Measurements from ENCODE around the gene TBX4.
"Not testable (repeated sequence)": the region's sequence is repeated elsewhere in the genome, so short reads cannot be mapped to it uniquely, and the experiment has no call there.

TBX4 gene

DNA sequence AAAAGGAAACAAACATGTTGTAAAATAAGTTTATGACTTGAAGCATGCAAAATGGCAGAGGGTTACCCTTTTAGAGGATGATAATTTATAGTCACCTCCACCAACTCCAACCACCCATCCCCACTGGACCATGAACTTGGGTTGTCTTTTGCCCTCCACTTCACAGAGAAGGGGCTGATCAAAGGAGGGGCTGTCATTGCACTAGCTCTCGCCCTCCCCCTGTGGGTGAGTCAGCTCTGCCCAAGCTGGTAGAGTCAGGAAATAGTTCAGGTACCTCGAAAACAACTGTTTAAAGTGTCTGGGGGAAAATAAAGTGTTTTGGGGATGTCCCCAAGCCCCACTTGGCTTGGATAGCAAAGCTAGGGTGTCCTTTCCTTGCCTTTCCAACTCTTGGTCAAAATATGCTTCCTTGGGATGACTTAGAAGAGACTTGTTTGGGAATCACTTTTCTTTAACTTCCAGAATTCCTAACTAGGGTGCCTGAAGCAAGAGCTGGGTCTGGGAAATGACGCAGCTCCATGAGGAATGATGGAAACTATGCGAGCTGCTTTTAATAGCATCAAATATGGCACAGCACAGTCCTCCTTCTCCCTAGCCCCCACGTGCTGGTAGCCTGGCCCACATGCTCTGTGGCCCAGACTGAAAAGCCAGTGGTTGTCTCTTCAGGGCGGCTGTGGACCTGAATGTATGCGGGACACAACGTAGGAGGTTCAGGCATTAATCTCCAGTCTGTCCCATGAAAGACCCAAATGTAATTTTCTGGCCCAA, 40.7 kb downstream of the TBX4 start:
- ChIA-PET POLR2A (ENCODE audit: low non-redundant PET) (no interaction called here), CTCF (interaction anchor here (0.6 kb wide), 1 partner anchor 103 kb away, joined by 3 read pairs; no protein-coding TSS in a partner anchor)
- no peak overlapping the region for H3K27ac ChIP-seq
- TF ChIP-seq, protein P1, sequence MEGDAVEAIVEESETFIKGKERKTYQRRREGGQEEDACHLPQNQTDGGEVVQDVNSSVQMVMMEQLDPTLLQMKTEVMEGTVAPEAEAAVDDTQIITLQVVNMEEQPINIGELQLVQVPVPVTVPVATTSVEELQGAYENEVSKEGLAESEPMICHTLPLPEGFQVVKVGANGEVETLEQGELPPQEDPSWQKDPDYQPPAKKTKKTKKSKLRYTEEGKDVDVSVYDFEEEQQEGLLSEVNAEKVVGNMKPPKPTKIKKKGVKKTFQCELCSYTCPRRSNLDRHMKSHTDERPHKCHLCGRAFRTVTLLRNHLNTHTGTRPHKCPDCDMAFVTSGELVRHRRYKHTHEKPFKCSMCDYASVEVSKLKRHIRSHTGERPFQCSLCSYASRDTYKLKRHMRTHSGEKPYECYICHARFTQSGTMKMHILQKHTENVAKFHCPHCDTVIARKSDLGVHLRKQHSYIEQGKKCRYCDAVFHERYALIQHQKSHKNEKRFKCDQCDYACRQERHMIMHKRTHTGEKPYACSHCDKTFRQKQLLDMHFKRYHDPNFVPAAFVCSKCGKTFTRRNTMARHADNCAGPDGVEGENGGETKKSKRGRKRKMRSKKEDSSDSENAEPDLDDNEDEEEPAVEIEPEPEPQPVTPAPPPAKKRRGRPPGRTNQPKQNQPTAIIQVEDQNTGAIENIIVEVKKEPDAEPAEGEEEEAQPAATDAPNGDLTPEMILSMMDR (conservative IDR thresholded peaks at IDR 0.05; ENCODE audit: low read depth) = no peak
- DNase-seq (ENCODE audit: low spot score) = no peak

DNA sequence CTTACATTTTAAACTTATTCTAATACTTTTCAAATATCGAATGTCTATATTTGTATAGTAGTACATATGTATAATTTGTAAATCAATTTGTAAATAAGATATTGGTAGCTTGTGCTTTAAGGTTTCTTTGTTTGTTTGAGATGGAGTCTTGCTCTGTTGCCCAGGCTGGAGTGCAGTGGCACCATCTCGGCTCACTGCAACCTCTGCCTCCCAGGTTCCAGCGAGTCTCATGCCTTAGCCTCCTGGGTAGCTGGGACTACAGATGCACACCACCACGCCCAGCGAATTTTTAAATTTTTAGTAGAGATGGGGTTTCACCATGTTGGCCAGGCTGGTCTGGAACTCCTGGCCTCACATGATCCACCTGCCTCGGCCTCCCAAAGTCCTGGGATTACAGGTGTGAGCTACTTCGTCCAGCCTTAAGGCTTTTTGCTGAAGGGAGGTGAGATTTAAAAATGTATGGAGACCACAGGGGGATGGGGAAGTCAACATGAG, 41.7 kb downstream of the TBX4 start:
- POLR2A ChIA-PET (ENCODE audit: low non-redundant PET); DNase-seq (ENCODE audit: low spot score); H3K27ac ChIP-seq: not testable (repeated sequence)
- CTCF ChIA-PET = interaction anchor here (0.6 kb wide), 1 partner anchor 104 kb away, joined by 3 read pairs; no protein-coding TSS in a partner anchor

DNA sequence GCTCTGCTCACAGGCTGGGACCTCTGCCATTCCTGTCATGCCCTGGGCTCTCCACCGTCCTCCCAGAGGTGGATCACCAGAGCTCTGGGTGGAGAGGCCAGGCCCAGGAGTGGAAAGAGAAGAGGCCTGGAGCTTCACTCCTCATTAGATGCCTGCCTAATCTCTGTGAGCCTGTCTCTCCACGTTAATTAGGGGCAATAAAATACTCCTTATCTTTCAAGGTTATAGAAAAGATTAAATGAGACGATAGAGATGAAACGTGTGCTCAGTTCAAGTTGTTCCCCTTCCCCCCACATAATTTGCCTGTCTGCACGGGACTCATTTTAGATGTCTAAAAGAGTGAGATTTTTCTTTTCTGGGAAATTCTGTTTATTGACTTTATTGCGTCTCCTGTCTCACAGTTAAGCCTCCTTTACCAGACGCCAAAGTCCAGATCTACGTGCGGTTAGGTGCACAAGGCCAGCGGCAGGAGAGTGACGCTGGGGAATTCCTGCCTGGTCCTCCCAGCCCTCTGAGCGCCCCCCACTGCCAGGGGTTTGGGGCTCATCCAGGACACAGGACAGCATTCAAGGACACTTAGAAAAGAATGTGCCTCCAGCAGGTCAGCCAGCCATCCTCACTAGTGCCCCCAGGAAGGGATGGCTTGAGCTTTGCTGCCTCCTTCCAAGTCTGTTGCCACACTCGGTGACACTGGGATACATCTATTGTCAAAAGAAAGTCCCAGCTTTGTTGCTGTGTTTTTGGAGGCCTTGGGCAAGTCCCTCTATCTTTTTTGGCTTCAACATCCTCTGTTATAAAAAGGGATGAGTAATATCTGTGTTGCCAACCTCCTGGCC, 42.3 kb downstream of the TBX4 start:
- H3K27ac ChIP-seq = no peak overlapping the region
- TF ChIP-seq, protein P1 (conservative IDR thresholded peaks at IDR 0.05; ENCODE audit: low read depth) = no peak
- ChIA-PET CTCF (interaction anchor here (0.6 kb wide), 1 partner anchor 1114 kb away, joined by 3 read pairs; no protein-coding TSS in a partner anchor), POLR2A (ENCODE audit: low non-redundant PET) (no interaction called here)
- DNase-seq (ENCODE audit: low spot score) = no peak

DNA sequence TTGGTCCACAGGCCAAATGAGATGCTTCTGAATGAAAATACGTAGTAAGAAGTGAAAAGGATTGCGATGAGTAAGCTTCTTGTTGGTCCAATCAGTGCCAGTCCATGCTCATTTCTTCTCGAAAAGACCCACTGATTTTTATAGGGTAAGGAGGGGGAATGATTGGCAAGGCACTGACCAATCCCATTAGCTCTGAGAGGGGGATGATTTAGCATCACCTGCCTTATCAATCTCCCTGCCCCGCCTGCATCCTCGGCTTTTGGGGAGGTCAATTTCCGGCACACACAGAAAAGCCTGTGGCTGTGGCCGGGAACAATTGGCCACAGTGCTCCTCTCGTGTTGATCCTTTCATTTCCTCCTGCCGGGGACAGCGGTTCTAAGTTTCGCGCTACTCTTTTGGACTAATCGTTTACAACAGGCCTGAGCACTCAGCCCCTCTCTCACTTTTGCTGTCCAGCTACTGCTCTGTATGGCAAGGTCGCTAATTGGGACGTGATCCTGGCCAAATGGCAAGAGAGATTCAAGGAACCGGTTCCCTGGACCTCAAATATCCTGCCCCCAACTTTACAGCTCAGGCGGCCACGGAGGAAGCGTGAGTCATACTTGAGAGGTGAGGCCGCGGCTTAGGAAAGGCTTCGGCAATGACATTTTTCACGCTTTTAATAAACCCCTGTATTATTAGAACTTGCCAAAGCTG, 43.1 kb downstream of the TBX4 start:
- ChIA-PET CTCF (interaction anchor here (0.6 kb wide), 1 partner anchor 1113 kb away, joined by 3 read pairs; no protein-coding TSS in a partner anchor), POLR2A (ENCODE audit: low non-redundant PET) (no interaction called here)
- peak; percentile 57 for DNase-seq (ENCODE audit: low spot score)
- H3K27ac ChIP-seq = no peak overlapping the region
- TF ChIP-seq, protein P1 (conservative IDR thresholded peaks at IDR 0.05; ENCODE audit: low read depth) = no peak

DNA sequence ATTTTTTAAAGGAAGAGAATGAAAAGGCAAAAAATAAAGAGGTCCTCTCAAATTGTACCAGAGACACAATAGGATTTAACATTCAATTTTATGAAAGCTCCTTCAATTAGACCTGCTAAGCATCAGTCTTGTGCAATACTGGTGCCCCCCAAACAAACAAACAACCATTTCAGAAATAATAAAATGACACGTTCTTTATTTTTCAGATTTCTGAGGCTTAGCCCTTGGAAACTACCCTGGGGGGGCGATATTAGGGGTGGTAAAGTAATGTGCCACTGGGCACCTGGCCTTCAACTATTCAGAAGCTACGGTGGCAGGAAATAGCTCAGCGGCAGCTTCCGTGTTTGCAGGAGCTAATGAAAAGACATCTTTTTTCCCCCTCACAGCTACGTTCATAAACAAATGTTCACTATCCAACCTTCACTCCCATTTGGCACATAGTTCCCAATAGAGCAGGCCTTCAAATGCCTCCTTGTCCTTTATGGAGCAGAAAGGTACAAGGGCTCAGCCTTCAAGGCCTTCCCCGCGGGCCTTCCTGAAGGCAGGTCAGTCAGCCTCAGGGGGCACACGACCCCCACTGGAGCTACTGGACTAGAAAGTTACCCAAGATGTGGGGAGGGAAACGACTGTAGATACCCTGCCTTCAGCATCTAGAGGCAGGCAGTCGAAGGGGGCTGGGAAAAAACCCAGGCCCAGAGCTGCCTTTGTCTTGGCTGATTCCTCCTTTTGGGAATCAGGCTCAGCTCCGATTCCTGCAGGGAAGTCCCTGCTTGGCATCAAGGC, 44.1 kb downstream of the TBX4 start:
- no peak overlapping the region for H3K27ac ChIP-seq
- CTCF ChIA-PET = no interaction called here
- POLR2A ChIA-PET (ENCODE audit: low non-redundant PET) = no interaction called here

More for the DNA sequence above, 44.1 kb downstream of the TBX4 start:
- DNase-seq (ENCODE audit: low spot score) = no peak
- TF ChIP-seq, protein P1 (conservative IDR thresholded peaks at IDR 0.05; ENCODE audit: low read depth) = no peak
